Measurements from ENCODE around the gene ELP4.

DNA sequence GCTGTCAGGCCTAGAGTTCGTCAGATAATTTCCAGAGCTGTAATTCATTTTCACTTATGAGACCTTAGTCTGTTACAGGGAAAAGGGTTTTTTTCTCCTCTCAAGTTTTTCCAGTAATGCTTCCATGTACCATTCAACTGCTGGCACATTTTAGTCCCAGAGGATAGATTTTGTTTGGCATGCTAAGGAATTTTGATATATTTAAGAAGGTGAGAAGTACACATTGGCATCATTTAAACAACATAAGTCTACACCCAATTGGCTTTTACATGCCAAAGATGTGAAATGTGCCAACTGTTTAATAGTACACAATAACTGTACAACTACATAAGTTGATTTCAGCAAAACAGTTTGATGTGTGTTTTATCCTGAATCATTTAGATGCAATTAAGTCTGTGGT, 230.6 kb downstream of the ELP4 start:
- TF ChIP-seq DIDO1 (tag; IDR thresholded peaks at IDR 0.05; ENCODE audit: low read depth) (no peak), PHB (CRISPR knock-in tag; IDR thresholded peaks at IDR 0.05) (no peak), NCOA2 (IDR thresholded peaks at IDR 0.05; ENCODE audit: partially characterized antibody in 2 of 2) (no peak), TRIM28 (IDR thresholded peaks at IDR 0.05) (no peak), ZZZ3 (IDR thresholded peaks at IDR 0.05) (no peak), YY1 (IDR thresholded peaks at IDR 0.05; ENCODE audit: borderline replicate concordance in 1 of 3, control insufficient read depth in 1 of 3, extremely low read depth in 1 of 3, insufficient read depth in 3 of 3, insufficient read length in 1 of 3, insufficient replicate concordance in 2 of 3, low read depth in 1 of 3, low read length in 2 of 3) (no peak), ZNF584 (CRISPR knock-in tag; IDR thresholded peaks at IDR 0.05; ENCODE audit: low read depth) (no peak), POLR2AphosphoS5 (IDR thresholded peaks at IDR 0.05; ENCODE audit: control insufficient read depth, insufficient read depth, low read depth, low read length) (no peak), MTA2 (IDR thresholded peaks at IDR 0.05; ENCODE audit: low read depth) (no peak), FOXJ3 (CRISPR knock-in tag; IDR thresholded peaks at IDR 0.05) (no peak)
- TF ChIP-seq, protein P1, sequence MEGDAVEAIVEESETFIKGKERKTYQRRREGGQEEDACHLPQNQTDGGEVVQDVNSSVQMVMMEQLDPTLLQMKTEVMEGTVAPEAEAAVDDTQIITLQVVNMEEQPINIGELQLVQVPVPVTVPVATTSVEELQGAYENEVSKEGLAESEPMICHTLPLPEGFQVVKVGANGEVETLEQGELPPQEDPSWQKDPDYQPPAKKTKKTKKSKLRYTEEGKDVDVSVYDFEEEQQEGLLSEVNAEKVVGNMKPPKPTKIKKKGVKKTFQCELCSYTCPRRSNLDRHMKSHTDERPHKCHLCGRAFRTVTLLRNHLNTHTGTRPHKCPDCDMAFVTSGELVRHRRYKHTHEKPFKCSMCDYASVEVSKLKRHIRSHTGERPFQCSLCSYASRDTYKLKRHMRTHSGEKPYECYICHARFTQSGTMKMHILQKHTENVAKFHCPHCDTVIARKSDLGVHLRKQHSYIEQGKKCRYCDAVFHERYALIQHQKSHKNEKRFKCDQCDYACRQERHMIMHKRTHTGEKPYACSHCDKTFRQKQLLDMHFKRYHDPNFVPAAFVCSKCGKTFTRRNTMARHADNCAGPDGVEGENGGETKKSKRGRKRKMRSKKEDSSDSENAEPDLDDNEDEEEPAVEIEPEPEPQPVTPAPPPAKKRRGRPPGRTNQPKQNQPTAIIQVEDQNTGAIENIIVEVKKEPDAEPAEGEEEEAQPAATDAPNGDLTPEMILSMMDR (IDR thresholded peaks at IDR 0.05 in 2 of 3, conservative IDR thresholded peaks at IDR 0.05 in 1 of 3; ENCODE audit: insufficient read depth in 2 of 3, low read depth in 1 of 3, low read length in 3 of 3), result no peak

Data from K562 (cell line).